HepG2 (cell line): ENCODE measurements around the gene FPGS. TPM values are rescaled to one million over a fixed set of nuclear protein-coding genes. Genes with fewer than 3 reads are reported as not detected.

Experiments used
- ATF4 ChIP-seq, 2 experiments: fragments of 450-650 bp in 1 of 2; sonication (generic) in 1 of 2; formaldehyde crosslinking; IDR thresholded peaks; 2 replicates each; pipeline versions ENCODE4 v1.5.0 to v1.8.0; 2020 to 2022; ENCODE audit warnings: mild to moderate bottlenecking in 1 of 2, missing genetic modification reagents in 1 of 2
- CBX1 ChIP-seq: IDR thresholded peaks from one replicate; pipeline ENCODE4 v1.6.1; 2016; ENCODE audit warnings: antibody characterized with exemption, low read depth
- DDIT3 ChIP-seq: sonication (generic); formaldehyde crosslinking; IDR thresholded peaks from 2 replicates; pipeline ENCODE4 v1.4.0; 2020; ENCODE audit warnings: mild to moderate bottlenecking, missing genetic modification reagents
- ELF1 ChIP-seq: sonication (generic); formaldehyde crosslinking; IDR thresholded peaks from 2 replicates; pipeline ENCODE4 v1.4.0; 2020; ENCODE audit warnings: missing genetic modification reagents
- ELF3 ChIP-seq: IDR thresholded peaks from 2 replicates; pipeline ENCODE4 v1.6.1; 2016; ENCODE audit warnings: missing genetic modification reagents, missing compliant biosample characterization
- MEIS2 ChIP-seq: sonication (generic); formaldehyde crosslinking; IDR thresholded peaks from 2 replicates; pipeline ENCODE4 v1.9.0; 2021; ENCODE audit warnings: mild to moderate bottlenecking, missing genetic modification reagents
- MIER2 ChIP-seq: IDR thresholded peaks from 2 replicates; pipeline ENCODE4 v1.6.1; 2016; ENCODE audit warnings: missing biosample characterization, missing genetic modification reagents
- PAXIP1 ChIP-seq: sonication (generic); formaldehyde crosslinking; conservative IDR thresholded peaks from 2 replicates; pipeline ENCODE4 v1.4.0; 2020; ENCODE audit warnings: mild to moderate bottlenecking, missing genetic modification reagents, moderate library complexity
- PCBP1 ChIP-seq: fragments of 200-400 bp; formaldehyde crosslinking; IDR thresholded peaks from 2 replicates; pipeline ENCODE4 v1.6.1; 2017; ENCODE audit warnings: mild to moderate bottlenecking, low read depth, low read length, borderline replicate concordance
- PHF21A ChIP-seq: sonication (generic); formaldehyde crosslinking; IDR thresholded peaks from 2 replicates; pipeline ENCODE4 v1.5.0; 2020; ENCODE audit warnings: mild to moderate bottlenecking, missing genetic modification reagents
- POLR2G ChIP-seq: fragments of 200-400 bp; formaldehyde crosslinking; IDR thresholded peaks from 2 replicates; pipeline ENCODE4 v1.6.1; 2018; ENCODE audit warnings: mild to moderate bottlenecking, low read depth, low read length, moderate library complexity
- RBFOX2 ChIP-seq: fragments of 200-400 bp; formaldehyde crosslinking; IDR thresholded peaks from 2 replicates; pipeline ENCODE4 v1.6.1; 2017; ENCODE audit warnings: low read depth, mild to moderate bottlenecking, low read length
- ZBTB34 ChIP-seq: sonication (generic); formaldehyde crosslinking; IDR thresholded peaks from 2 replicates; pipeline ENCODE4 v1.8.0; 2022; ENCODE audit warnings: mild to moderate bottlenecking, missing genetic modification reagents
- ZHX1 ChIP-seq: sonication (generic); formaldehyde crosslinking; IDR thresholded peaks from 2 replicates; pipeline ENCODE4 v1.8.1; 2022; ENCODE audit warnings: low read depth, mild to moderate bottlenecking, missing genetic modification reagents
- ZNF143 ChIP-seq: sonication (generic); formaldehyde crosslinking; IDR thresholded peaks from 2 replicates; pipeline ENCODE4 v1.4.0; 2020; ENCODE audit warnings: missing genetic modification reagents
- ZNF350 ChIP-seq: sonication (generic); formaldehyde crosslinking; IDR thresholded peaks from 2 replicates; pipeline ENCODE4 v1.4.0; 2020; ENCODE audit warnings: mild to moderate bottlenecking, low read depth, missing genetic modification reagents, borderline replicate concordance
- ZNF605 ChIP-seq: sonication (generic); formaldehyde crosslinking; IDR thresholded peaks from 2 replicates; pipeline ENCODE4 v1.8.0; 2022; ENCODE audit warnings: mild to moderate bottlenecking, missing genetic modification reagents
- polyA plus RNA-seq, 8 experiments: library from polyadenylated mRNA; depleted of rRNA in 3 of 8; stranded (reverse) in 7 of 8; unstranded in 1 of 8; fragments of >200 nt; fragmentation: Illumina TruSeq in 4 of 8; extraction: Trizol in 4 of 8; gene quantifications; 2 replicates each; pipeline versions ENCODE4 v1.2.1 to v1.2.3, GENCODE V29; 2011 to 2016; ENCODE audit warnings: low read depth in 4 of 8, missing spikeins in 1 of 8, mixed read lengths in 1 of 8; ENCODE audit not compliant: insufficient read depth in 1 of 8
- total RNA-seq, 5 experiments: library from RNA; depleted of rRNA; stranded (reverse); fragments of >200 nt; fragmentation: Illumina TruSeq; extraction: Trizol; gene quantifications; 2 replicates each; pipeline ENCODE4 v1.2.3, GENCODE V29; 2016; ENCODE audit warnings: low read depth in 1 of 5

FPGS gene
- total and polyA plus RNA-seq, 2 of the 13 experiments (the other 11 are each of a cell fraction or from before 2014, with no cell fraction given) = 35.6 to 36.8 TPM

- TF ChIP-seq ELF3 (CRISPR knock-in tag) (peak; percentile 57; the same call in 1 of the 2 replicates), PAXIP1 (CRISPR knock-in tag) (peak; percentile 70), CBX1 (no peak), MIER2 (CRISPR knock-in tag) (no peak), ZBTB34 (0 out of 2 replicates have a peak, but pooled peaks have one; percentile 45), DDIT3 (CRISPR knock-in tag) (no peak), PCBP1 (peak; percentile 79; the same call in 1 of the 2 replicates), ZNF143 (peak; percentile 87), ZNF605 (CRISPR knock-in tag) (peak; percentile 79), ATF4 (CRISPR knock-in tag; IDR thresholded peaks at IDR 0.05) (no peak), POLR2G (peak; percentile 78), MEIS2 (CRISPR knock-in tag) (0 out of 2 replicates have a peak, but pooled peaks have one; percentile 23), ZNF350 (CRISPR knock-in tag) (peak; percentile 73), RBFOX2 (peak; percentile 93), ELF1 (CRISPR knock-in tag) (peak; percentile 75; the same call in 1 of the 2 replicates), ZHX1 (no peak), PHF21A (CRISPR knock-in tag) (peak; percentile 47; the same call in 1 of the 2 replicates)
These were observed 16.5 kb upstream of the FPGS start, which contains the start of gene CDK9 (continued) for GRCh38 chr9:127785933-127786772.
